ENCODE data around the gene WDR86. TPM values are rescaled to one million over a fixed set of nuclear protein-coding genes. Genes with fewer than 3 reads are reported as not detected.

WDR86 gene
- total and polyA plus RNA-seq, 2 of the 8 experiments (the other 6 are each of a cell fraction or from before 2014, with no cell fraction given): 12.7 to 15.8 TPM

GRCh38 chr7:151422212-151422611, 12.4 kb upstream of the WDR86 start (continued):
- TF ChIP-seq POU5F1 (IDR thresholded peaks at IDR 0.05; ENCODE audit: low read depth, low read length) (no peak), CTBP2 (IDR thresholded peaks at IDR 0.05; ENCODE audit: borderline replicate concordance, insufficient read depth, insufficient read length, low read length) (no peak), CBX8 (IDR thresholded peaks at IDR 0.05; ENCODE audit: borderline replicate concordance, low read depth, low read length) (no peak), HDAC6 (IDR thresholded peaks at IDR 0.05; ENCODE audit: low read depth, low read length) (no peak), TCF12 (IDR thresholded peaks at IDR 0.05; ENCODE audit: low read depth, low read length) (no peak), BRCA1 (IDR thresholded peaks at IDR 0.05; ENCODE audit: low read depth, low read length) (no peak)
